HFFc6 (cell line): ENCODE data around the gene REXO1. TPM values are rescaled to one million over a fixed set of nuclear protein-coding genes. Genes with fewer than 3 reads are reported as not detected.

Experiments
- DNase-seq: peaks from one replicate; pipeline ENCODE4 v3.0.0-alpha.2; 2018
- H3K27ac Mint-ChIP-seq: 2 replicates; pipeline ENCODE4 v1.8.0; 2020; ENCODE audit warnings: mild to moderate bottlenecking, mixed read lengths
- H3K27me3 Mint-ChIP-seq: 2 replicates; pipeline ENCODE4 v1.8.0; 2021; ENCODE audit warnings: mild to moderate bottlenecking, moderate library complexity, mixed read lengths; ENCODE audit not compliant: insufficient read depth
- H3K36me3 Mint-ChIP-seq: 2 replicates; pipeline ENCODE4 v1.8.0; 2021; ENCODE audit warnings: low read depth, mixed read lengths
- H3K4me1 Mint-ChIP-seq: 2 replicates; pipeline ENCODE4 v1.8.0; 2020; ENCODE audit warnings: low read depth, mixed read lengths
- H3K4me3 Mint-ChIP-seq: 2 replicates; pipeline ENCODE4 v1.8.0; 2020; ENCODE audit warnings: mild to moderate bottlenecking, moderate library complexity, mixed read lengths
- H3K9me3 Mint-ChIP-seq: 2 replicates; pipeline ENCODE4 v1.8.0; 2020; ENCODE audit warnings: mild to moderate bottlenecking, mixed read lengths
- total RNA-seq, 6 experiments: library from RNA; stranded (reverse); fragmentation: NEBNext Ultra II Directional; extraction: Animal tissue kit (Norgen Biotek cat#: 25700); gene quantifications; 2 replicates in 1 of 6; 3 replicates in 5 of 6; pipeline ENCODE4 v1.2.3, GENCODE V29; 2021
- TF ChIP-seq, protein P1 (sequence below): fragments of 200-600 bp; sonication (generic); IDR thresholded peaks from 2 replicates; pipeline ENCODE4 v1.5.0; 2021; ENCODE audit warnings: antibody characterized with exemption, mild to moderate bottlenecking

REXO1 gene
- total RNA-seq, 6 experiments from 2014 or later, result 32.9 to 38.2 (median 34.6) TPM

DNA sequence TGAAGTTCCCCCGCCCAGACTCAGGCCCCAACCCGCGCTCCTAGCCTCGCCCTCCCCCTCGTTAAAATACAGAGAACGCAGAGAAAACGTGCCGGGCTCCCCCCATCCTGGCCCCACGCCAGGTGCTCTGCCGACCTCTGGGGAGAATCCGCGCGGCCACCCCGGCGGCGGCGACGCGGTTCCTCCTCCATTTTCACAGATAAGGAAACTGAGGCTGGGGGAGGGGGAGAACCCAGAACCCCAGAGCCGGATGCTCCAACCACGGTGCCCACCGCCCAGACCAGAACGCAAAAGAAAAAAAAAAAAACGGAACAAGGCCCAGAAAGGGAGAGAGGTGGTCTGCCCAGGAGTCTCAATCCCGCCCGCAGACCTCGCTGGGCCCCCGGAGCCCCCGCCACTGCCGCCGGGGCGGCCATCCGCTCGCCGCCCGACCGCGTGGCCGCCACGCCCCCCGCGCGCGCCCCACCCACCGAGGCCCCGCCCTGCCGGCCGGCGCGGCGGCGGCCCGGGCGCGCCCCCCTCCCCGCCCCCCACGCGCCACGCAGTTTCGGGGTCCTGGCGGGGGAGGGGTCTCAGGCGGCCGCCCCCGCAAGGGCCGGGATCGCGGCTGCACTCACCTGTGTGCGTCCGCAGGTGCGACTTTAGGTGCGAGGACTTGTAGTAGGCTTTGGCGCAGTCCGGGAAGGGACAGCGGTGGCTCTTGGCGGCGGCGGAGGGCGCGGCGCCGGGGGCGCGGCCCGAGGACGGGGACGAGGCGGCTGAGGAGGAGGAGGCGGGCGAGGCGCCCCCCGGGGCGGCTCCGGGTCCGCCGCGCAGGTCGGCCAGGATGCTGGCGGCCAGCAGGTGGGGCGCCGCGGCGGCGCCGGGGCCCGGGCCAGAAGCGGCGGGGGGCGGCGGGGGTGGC, 14.4 kb upstream of the REXO1 start:
- Mint-ChIP-seq H3K9me3 (no peaks in the 10 kb centered on the region), H3K27ac (peak overlapping the region; percentile 79), H3K27me3 (no peaks in the 10 kb centered on the region; the same call in 1 of the 2 replicates), H3K36me3 (0 out of 2 replicates have a peak, but pooled peaks cover 7% of the 10 kb centered on the region), H3K4me1 (peaks cover 13% of the 10 kb centered on the region), H3K4me3 (peak overlapping the region; percentile 92)
- TF ChIP-seq, protein P1, sequence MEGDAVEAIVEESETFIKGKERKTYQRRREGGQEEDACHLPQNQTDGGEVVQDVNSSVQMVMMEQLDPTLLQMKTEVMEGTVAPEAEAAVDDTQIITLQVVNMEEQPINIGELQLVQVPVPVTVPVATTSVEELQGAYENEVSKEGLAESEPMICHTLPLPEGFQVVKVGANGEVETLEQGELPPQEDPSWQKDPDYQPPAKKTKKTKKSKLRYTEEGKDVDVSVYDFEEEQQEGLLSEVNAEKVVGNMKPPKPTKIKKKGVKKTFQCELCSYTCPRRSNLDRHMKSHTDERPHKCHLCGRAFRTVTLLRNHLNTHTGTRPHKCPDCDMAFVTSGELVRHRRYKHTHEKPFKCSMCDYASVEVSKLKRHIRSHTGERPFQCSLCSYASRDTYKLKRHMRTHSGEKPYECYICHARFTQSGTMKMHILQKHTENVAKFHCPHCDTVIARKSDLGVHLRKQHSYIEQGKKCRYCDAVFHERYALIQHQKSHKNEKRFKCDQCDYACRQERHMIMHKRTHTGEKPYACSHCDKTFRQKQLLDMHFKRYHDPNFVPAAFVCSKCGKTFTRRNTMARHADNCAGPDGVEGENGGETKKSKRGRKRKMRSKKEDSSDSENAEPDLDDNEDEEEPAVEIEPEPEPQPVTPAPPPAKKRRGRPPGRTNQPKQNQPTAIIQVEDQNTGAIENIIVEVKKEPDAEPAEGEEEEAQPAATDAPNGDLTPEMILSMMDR, result no peak; the same call in 1 of the 2 replicates
- no peak for DNase-seq

DNA sequence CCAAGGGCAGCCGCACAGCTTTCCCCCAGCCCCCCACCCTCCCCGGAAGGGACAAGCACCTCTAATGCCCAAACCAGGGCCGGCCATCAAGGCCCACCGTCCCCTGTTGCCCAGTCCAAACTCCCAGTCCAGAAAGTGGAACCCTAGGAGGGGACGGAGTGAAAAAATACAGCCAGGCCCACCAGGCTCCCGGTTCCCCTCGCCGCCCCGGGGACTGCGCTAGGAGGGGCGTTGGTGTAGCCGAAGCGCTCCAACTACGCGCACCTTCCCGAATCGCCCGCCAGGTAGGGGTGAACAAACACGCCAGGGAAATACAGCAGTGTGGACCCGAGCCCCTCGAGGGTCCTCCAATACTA, 13.8 kb upstream of the REXO1 start:
- Mint-ChIP-seq H3K9me3 (no peaks in the 10 kb centered on the region), H3K4me3 (peak overlapping the region; percentile 92), H3K27me3 (no peaks in the 10 kb centered on the region; the same call in 1 of the 2 replicates), H3K27ac (peak overlapping the region; percentile 79), H3K36me3 (0 out of 2 replicates have a peak, but pooled peaks cover 7% of the 10 kb centered on the region), H3K4me1 (peaks cover 13% of the 10 kb centered on the region)
- TF ChIP-seq, protein P1, result no peak
- DNase-seq, result no peak

DNA sequence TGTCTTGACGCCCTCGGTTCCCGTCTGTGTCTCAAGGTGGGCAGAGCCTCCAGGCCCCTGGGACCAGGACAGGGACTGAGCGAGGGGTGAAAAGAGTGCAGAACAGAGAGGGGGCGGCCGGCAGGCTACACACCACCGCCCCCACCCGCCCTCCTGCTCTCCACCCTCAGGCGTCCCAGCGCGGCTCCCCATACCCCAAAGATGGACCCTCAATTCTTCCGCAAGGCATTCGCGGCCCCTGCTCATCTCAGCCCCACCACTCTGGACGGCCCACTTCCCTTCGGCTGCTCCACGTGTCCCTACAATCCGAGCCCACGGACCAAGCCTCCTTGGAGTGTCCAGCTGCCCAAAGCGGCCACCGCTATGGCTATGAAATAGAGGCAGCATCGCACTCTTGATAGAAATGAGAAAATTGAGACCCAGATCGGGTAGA, 13.3 kb upstream of the REXO1 start:
- H3K36me3 Mint-ChIP-seq, result 0 out of 2 replicates have a peak, but pooled peaks cover 7% of the 10 kb centered on the region
- H3K27me3 Mint-ChIP-seq, result no peaks in the 10 kb centered on the region; the same call in 1 of the 2 replicates
- no peaks in the 10 kb centered on the region for H3K9me3 Mint-ChIP-seq
- TF ChIP-seq, protein P1, result no peak
- H3K4me1 Mint-ChIP-seq, result peaks cover 13% of the 10 kb centered on the region
- peak overlapping the region; percentile 92 for H3K4me3 Mint-ChIP-seq
- peak overlapping the region; percentile 79 for H3K27ac Mint-ChIP-seq
- DNase-seq, result no peak

DNA sequence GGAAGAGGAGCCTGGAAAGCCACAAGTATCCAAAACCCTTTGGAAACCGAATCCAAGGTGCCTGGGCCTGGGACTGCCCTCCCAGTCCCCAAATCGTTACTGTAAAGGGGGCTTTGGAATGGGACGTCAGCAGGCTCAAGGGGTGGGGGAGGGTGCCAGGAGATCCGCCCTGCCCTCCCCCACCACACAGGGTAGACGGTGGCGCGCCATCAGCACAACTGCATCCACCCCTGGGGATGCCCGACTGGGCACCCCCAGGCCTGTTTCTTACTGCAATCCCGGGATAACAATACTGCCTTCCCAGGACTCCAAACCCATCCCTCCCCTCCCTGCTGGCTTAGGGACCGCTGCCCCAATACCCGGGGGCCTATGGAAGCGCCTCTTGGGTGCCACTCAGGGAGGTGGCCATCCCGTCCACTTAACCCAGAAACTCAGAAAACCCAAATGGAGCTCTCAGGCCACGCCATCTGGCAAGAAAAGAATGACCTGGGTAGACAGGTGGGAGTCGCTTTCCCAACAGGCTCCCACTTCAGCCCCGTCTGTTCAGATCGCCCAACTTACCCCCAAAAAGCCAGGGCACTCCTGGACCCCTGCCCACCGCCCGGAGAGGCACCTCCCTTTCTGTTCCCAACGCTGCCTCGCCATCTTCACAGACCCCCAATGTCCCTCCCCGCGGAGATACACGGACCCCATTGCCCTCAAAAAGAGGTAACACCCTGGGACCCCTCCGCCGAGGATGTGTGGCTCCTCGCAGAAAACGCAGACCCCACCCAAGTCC, 12.7 kb upstream of the REXO1 start:
- H3K27ac Mint-ChIP-seq, result peak overlapping the region; percentile 79
- peak overlapping the region; percentile 92 for H3K4me3 Mint-ChIP-seq
- H3K36me3 Mint-ChIP-seq, result 0 out of 2 replicates have a peak, but pooled peaks cover 7% of the 10 kb centered on the region
- H3K9me3 Mint-ChIP-seq, result no peaks in the 10 kb centered on the region
- TF ChIP-seq, protein P1, result no peak
- no peak for DNase-seq
- peaks cover 18% of the 10 kb centered on the region for H3K4me1 Mint-ChIP-seq
- H3K27me3 Mint-ChIP-seq, result no peaks in the 10 kb centered on the region; the same call in 1 of the 2 replicates

DNA sequence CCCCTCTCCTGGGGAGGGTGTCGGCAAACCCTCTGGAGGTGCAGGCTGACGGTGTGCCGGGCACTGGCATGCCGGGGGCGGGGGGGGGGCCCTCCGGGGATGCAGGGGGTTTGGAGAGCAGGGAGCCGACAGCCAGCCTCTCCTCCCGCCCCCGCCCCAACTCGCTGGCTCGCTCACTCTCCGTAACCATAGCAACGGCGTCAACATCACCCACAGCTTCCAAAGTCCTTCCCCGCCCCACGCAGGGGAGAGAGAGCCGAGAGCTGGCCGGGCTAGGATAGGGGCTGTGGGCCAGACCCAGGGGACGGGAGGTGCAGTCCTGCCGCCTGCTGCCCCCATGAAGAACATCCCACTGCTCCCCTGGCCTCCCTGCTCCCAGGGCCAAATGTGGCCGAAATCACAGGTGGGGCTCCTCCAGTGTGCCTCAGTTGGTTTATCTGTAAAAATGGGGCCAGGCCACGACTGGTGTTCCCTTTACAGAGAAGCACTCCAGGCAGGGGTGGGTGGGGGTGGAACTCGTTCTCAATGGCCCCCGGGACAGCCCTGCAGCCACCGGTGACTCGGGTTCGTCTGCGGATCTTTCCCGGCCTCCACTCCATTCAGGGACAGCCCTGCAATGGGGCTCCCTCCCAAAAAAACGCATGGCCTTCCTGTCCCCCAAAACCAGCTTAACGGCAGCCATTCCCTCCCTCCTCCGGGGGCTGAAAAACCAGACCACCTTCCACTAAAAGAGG, 11.9 kb upstream of the REXO1 start:
- Mint-ChIP-seq H3K27ac (peak overlapping the region; percentile 79), H3K27me3 (no peaks in the 10 kb centered on the region; the same call in 1 of the 2 replicates), H3K36me3 (0 out of 2 replicates have a peak, but pooled peaks cover 7% of the 10 kb centered on the region), H3K4me1 (peaks cover 24% of the 10 kb centered on the region), H3K4me3 (peak overlapping the region; percentile 92), H3K9me3 (no peaks in the 10 kb centered on the region)
- peak; percentile 83 for DNase-seq
- TF ChIP-seq, protein P1, result no peak
